ENCODE data around the gene SERHL2.

Gene SERHL2

GRCh38 chr22:42617155-42617983 is 63.6 kb downstream of the SERHL2 start:
- no peak overlapping the region for H3K4me3 ChIP-seq (ENCODE audit: low read length)
- TF ChIP-seq CTCF (conservative IDR thresholded peaks at IDR 0.05; ENCODE audit: low read depth, low read length), result no peak
- no peak for DNase-seq (ENCODE audit: low read depth)

- no peak for DNase-seq (ENCODE audit: low read depth)
- TF ChIP-seq CTCF (conservative IDR thresholded peaks at IDR 0.05; ENCODE audit: low read depth, low read length), result no peak
- H3K4me3 ChIP-seq (ENCODE audit: low read length), result no peak overlapping the region
Measured at GRCh38 chr22:42619261-42620063, 65.7 kb downstream of the SERHL2 start.

GRCh38 chr22:42620084-42620483 is 66.3 kb downstream of the SERHL2 start:
- no peak overlapping the region for H3K4me3 ChIP-seq (ENCODE audit: low read length)
- no peak for TF ChIP-seq CTCF (conservative IDR thresholded peaks at IDR 0.05; ENCODE audit: low read depth, low read length)
- DNase-seq (ENCODE audit: low read depth), result no peak

- DNase-seq (ENCODE audit: low read depth), result no peak
- TF ChIP-seq CTCF (conservative IDR thresholded peaks at IDR 0.05; ENCODE audit: low read depth, low read length), result peak; percentile 99
- no peak overlapping the region for H3K4me3 ChIP-seq (ENCODE audit: low read length)
Measured at GRCh38 chr22:42621505-42622002, 67.8 kb downstream of the SERHL2 start.

GRCh38 chr22:42622061-42622710 is 68.4 kb downstream of the SERHL2 start:
- TF ChIP-seq CTCF (conservative IDR thresholded peaks at IDR 0.05; ENCODE audit: low read depth, low read length), result no peak
- H3K4me3 ChIP-seq (ENCODE audit: low read length), result no peak overlapping the region
- no peak for DNase-seq (ENCODE audit: low read depth)

GRCh38 chr22:42623301-42623751 is 69.6 kb downstream of the SERHL2 start:
- no peak overlapping the region for H3K4me3 ChIP-seq (ENCODE audit: low read length)
- DNase-seq (ENCODE audit: low read depth), result no peak
- no peak for TF ChIP-seq CTCF (conservative IDR thresholded peaks at IDR 0.05; ENCODE audit: low read depth, low read length)

Measured in retinal pigment epithelial cell (primary cell).